CMK (cell line): Measurements from ENCODE around the gene SYCN.
"Not testable (repeated sequence)": the region's sequence is repeated elsewhere in the genome, so short reads cannot be mapped to it uniquely, and the experiment has no call there.

Experiments used
- DNase-seq: peaks from one replicate; pipeline ENCODE4 v3.0.0-alpha.2; 2010; ENCODE audit warnings: low read depth

SYCN gene

GRCh38 chr19:39203372-39204341, at the start of gene SYCN:
TSS of gene SYCN (minus strand) at chr19:39204263. CDS start at chr19:39204254, 9 bp downstream.
- no peak for DNase-seq

- peak; percentile 35 for DNase-seq
These were observed 49.5 kb upstream of the SYCN start for GRCh38 chr19:39253374-39254149.

GRCh38 chr19:39252458-39252857, 48.4 kb upstream of the SYCN start:
- DNase-seq, result peak; percentile 68

GRCh38 chr19:39251846-39252245, 47.8 kb upstream of the SYCN start:
- DNase-seq, result no peak

GRCh38 chr19:39251081-39251480, 47.0 kb upstream of the SYCN start:
- DNase-seq, result no peak

GRCh38 chr19:39248806-39249205, 44.7 kb upstream of the SYCN start, which contains the start of gene IFNL4:
TSS of gene IFNL4 (minus strand) at chr19:39248856.
- no peak for DNase-seq

GRCh38 chr19:39247701-39248664, 43.9 kb upstream of the SYCN start:
- no peak for DNase-seq

GRCh38 chr19:39246951-39247669, 43.0 kb upstream of the SYCN start:
- DNase-seq, result no peak

GRCh38 chr19:39245166-39245565, 41.1 kb upstream of the SYCN start:
- DNase-seq, result not testable (repeated sequence)

GRCh38 chr19:39244410-39245100, 40.5 kb upstream of the SYCN start, which contains the start of gene IFNL3:
TSS of gene IFNL3 (minus strand) at chr19:39245006. CDS start at chr19:39244967, 39 bp downstream.
- DNase-seq, result not testable (repeated sequence)

GRCh38 chr19:39243741-39244140, 39.7 kb upstream of the SYCN start:
- not testable (repeated sequence) for DNase-seq

GRCh38 chr19:39240421-39240820, 36.4 kb upstream of the SYCN start:
- DNase-seq, result no peak

GRCh38 chr19:39238944-39239343, 34.9 kb upstream of the SYCN start:
- DNase-seq, result no peak

- DNase-seq, result no peak
These were observed 34.1 kb upstream of the SYCN start for GRCh38 chr19:39238209-39238608.

- peak; percentile 30 for DNase-seq
These were observed 33.4 kb upstream of the SYCN start for GRCh38 chr19:39237200-39238184.

GRCh38 chr19:39236527-39236926, 32.5 kb upstream of the SYCN start:
- DNase-seq, result no peak

- DNase-seq, result no peak
These were observed 28.6 kb upstream of the SYCN start for GRCh38 chr19:39232708-39233107.

GRCh38 chr19:39230096-39230764, 26.2 kb upstream of the SYCN start:
- DNase-seq, result no peak
